HG03066 (cell line): ENCODE measurements around the gene FLRT1.
"Not testable (repeated sequence)": the region's sequence is repeated elsewhere in the genome, so short reads cannot be mapped to it uniquely, and the experiment has no call there.

ENCODE experiments used
- ATAC-seq: cut with Tn5 transposase; IDR thresholded peaks from one replicate; pipeline ENCODE4 v1.9.1; 2021; ENCODE audit warnings: low read depth; ENCODE audit not compliant: unreplicated experiment

FLRT1 gene

DNA sequence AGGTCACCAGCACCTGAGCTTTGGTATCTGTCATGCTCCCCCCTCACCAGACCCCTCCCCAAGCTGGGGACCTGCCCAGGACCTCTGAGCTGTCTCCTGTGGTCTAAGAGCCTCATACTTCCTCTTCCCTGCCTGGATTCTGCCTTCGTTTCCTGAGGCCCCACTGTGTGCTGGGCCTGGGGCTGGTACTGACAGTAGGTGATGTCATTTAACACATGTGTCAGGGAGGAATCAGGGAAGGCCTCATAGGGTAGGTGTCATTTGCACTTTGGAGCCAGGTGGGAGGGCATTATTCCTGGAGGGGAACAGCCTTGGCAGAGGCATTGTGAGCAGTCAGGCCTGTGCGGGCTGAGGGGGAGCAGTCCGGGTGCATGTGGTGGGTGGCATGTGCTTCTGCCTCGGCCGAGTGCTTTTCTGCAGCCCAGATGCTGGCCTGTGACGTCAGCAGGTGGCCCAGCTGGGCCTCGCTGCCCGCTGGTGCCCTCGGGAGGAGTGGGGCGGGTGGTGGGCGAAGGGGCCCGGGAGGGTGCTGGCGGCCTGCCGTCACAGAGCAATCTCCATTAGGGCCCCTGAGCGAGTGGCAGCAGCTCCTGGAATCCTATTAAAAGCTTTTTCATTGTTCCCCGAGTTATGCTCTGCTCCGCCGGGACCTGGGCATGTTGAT, 9.1 kb downstream of the FLRT1 start:
- ATAC-seq, result no peak

DNA sequence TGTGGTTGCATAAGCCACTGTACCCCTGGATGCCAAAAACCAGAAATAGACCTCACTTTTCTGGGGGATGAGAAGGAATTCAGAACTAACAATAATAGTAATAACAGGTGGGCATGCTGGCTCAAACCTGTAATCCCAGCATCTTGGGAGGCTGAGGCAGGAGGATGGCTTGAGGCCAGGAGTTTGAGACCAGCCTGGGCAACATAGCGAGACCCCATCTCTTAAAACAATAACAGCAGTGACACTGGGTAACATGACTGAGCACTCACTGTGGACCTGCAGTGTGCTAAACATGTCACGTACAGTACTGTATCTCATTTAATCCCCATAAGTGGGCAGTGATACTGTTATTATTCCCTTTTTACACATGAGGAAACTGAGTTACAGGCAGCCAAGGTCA, 10.0 kb downstream of the FLRT1 start:
- ATAC-seq, result no peak

DNA sequence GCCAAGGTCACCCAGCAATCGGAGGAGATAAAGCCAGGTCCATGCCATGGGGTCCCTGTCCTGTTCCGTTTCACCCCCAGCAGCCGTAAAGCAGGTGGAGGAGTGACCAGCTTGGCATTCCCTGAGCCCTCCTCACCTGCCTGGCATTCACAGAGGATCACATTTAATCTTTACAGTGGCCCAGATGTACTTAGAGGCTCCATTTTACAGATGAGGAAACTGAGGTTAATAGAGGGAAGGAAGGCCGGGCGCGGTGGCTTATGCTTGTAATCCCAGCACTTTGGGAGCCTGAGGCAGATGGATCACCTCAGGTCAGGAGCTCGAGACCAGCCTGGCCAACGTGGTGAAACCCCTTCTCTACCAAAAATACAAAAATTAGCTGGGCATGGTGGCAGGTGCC, 11.6 kb downstream of the FLRT1 start:
- ATAC-seq, result not testable (repeated sequence)

DNA sequence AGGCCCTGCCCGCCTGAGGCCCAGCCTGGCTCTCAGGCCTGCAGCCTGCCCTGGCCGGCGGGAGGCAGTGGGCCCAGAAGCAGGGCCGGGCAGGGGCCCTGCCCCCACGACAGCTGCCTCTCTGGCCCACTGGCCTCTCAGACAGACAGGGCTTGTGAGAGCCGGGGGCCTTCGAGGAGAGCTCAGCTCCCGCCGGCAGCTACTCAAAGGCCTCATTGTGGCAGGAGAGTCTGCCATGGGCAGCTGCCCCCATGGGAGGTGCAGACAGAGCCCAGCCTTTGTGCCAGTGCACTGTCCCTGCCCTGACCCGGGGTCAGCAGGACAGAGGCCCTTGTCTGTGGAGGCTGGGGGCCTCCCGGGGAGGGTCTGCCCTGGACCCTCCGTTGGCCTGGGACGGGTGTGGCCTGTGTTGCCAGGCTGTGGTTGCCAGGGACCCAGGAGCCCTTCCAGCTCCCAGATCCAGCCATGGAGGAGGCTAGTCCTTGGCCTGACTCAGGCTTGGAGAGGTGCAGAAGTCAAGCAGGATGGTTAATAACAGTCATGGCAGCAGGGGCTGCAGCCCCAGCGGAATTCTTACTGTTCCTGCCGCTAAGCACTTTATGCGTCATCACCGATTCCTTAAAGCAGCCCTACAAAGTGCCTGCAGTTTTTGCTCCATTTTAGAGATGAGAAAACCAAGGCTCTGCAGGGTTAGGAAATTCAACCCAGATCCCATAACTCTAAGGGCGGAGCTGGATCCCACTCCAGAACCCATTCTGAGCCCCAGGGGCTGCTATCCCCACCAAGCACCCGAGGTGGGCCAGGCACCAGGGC, 12.5 kb downstream of the FLRT1 start:
- no peak for ATAC-seq

DNA sequence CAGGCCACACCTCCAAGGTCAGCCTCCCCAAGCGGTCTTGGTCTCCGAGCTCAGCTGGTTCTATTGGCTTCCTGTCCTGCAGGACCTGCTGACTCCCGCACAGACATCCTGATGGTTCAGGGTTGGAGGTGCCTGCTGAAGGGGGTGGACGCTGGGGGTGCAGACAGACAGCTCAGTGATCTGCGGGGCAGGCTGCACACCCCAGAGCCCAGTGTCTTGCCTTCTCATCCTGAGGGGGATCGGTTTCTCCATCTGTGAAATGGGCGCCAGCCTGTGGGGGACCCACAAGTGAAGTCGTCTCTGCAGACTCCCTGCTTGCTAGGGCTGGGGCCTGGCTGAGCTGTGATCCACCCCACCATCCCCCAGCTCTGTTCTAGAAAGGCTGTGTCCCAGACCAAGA, 13.8 kb downstream of the FLRT1 start:
- no peak for ATAC-seq

DNA sequence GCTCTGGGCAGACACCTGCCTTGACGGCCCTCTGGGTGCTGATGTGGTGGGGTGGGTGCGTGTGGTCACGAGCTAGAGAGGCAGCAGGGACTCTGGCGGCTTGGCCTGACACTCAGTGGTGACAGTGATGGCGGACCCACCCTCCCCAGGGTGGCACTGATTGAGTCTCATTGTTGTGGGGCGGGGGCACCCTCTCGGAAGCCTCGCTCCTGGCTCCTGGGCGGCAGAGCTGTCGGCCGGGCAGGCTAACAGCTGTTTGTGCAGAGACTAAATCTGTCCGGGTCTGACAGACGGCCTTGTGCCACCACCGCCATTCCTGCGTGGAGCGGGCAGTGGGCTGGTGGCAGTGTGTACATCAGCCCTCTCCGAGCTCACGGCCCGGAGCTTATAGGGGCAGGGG, 15.6 kb downstream of the FLRT1 start:
- no peak for ATAC-seq

DNA sequence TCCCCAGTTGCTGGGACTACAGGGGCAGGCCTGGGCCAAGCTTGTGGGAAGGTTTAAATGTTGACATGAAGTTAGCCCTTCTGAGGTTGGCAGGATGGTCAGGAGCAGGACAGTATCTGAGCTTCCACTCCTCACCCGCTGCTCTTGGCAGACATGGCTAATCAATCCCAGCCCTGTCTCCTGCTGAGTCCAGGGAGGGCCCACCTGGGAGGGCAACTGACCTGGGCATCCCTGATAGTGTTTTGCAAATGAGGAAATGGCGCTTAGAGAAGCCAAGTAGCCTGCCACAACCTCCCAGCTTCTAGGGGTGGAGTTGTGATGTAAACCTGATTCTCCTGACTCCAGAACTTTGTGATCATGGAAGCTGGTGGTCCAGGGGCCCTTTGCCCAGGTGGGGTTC, 16.7 kb downstream of the FLRT1 start:
- no peak for ATAC-seq

DNA sequence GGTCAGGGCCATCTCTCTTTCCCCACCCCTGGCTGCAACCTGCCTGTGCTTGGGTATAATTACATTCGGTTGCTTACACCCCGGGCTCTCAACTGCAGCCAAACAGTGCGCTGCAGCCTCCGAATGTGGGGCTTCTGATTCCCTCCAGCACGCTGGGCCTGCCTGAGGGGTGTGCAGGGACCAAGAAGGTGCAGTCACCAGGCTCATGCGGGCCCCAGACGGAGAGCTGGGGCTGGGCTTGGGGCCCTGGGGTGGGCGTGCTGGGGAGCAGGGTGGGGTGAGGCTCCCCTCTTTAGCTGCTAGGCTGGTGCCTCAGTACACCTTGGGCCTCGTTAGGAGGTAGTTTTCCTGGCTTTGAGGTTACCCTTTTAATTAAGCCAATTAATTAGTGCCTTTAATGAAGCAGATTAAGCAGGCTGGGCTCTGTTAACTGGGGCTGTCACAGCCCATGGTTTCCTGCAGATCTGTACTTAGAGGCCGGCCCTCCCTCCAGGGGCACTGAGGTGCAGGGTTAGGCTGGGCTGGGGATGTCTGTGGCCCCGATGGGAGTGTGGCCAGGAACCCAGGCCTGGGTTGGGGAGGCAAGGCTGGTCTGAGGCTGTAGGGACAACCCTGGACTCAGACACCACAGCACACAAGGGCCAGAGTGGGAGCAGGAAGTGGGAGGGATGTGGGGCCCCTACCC, 17.3 kb downstream of the FLRT1 start:
- ATAC-seq, result no peak

DNA sequence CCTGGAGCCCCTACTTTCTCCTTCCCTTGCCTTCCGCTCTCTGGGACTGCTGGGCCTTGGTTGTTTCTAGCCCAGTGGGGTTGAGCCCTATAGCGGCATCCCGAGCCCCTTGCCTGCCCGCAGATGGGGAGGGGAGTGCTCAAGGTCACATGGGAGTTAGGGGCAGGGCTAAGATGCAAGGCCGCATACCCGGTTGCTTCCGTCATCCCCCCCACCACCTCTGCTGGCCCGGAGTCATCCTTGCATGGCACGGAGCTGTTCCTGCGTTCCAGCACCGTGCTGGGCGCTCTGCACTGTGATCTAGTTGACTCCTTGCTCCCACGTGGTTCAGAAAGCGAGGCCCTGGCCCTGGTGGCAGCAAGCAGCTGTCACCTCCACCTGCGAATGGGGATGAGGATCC, 18.0 kb downstream of the FLRT1 start:
- no peak for ATAC-seq

DNA sequence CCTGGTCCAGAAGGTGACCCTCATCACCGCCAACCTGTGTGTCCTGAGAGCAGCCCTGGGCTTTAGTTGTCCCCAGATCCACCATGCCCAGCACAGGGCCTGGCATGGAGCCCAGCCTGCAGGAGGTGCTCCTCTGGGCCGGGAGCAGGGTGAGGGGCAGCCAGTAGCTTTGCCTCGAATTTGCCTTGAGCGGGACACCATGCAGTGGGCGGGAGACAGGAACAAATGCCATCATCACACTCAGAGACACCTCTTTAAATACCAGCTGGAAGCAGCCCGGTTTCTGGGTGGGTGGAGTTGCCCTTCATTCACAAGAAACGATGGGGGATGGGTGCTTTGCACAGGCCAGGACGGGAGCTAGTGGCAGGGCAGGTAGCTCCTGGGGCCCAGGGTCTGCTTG, 19.3 kb downstream of the FLRT1 start:
- no peak for ATAC-seq

DNA sequence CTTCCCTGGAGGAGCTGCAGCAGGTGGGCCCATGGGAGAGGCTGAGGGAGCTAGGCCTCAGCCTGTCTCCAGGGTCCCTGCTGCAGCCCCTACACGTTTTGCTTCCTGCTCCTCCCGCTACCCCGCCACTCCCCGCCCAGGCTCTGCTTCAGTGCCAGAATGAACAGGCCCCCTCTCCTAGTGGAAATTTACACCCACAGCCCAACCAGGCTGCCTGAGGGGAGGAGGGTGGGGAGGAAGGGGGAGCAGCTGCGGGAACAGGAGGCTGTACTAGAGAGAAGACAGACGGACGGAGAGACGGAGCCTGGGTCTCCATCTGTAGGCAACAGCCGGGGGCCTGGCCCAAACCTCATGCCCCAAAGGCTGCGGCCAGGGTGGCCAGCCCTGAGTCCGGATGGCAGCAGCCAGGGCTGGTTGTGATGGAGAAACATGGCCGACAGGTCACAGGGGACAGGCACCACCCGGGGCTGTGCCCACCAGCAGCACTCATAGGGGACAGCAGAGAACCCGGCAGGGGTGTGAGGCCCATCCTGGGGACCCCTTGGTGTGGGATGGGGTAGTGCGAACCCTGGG, 20.6 kb downstream of the FLRT1 start:
- ATAC-seq, result no peak

DNA sequence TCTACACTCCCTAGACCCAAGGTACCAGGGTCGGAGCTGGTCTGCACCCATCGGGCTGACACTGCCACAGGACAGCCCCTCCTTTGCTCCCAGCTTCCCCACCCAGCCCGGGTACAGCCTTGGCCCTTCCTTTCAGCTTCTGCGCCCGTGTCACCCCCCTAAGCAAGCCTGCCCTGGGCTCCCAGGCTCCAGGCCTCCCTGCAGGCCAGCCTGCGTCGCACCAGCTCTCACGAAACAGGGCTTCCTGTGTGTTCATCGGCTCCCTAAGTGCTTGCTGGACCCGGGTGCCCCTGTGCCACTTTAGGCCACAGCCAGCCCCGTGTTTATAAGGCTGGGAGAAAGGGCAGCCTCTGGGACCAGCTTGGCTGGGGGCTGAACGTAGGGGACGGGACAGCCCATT, 21.1 kb downstream of the FLRT1 start:
- ATAC-seq, result no peak

DNA sequence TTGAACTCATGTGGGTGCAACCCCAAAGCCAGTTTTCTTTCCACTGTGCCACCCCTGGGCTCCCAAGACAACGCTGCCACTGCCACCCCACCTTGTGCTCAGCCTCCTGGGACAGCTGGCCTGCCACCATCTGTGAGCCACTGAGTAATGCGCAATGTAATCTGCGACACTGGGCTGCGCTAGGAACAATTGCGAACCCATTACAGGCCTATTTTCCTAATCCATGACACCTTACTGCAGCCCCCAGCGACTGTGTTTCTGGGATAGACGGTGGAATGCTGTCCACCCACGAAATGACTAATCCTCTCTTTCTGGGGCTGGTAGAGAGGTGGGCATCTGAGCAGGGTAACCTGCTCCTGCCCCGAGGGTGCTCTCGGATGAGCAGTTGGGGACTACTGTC, 22.2 kb downstream of the FLRT1 start:
- no peak for ATAC-seq

DNA sequence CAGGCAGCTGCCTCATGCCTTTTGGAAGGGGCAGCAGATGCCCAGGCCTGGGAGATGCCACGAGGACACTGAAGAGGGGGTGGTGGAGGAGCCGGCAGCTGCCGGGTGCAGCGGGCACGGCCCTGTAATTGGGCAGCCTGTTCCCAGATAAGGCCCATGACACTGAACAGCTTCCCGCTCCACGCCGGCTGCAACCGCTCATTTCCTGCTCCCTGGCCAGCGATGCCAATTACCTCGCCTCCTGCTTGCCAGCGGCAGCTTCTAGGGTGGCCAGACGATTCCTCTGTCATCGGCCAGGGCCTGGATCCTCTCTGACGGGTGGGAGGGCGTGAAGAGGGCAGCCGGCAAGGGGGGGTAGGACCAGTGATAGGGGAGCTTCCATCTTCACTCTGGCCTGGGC, 22.8 kb downstream of the FLRT1 start:
- ATAC-seq, result no peak

DNA sequence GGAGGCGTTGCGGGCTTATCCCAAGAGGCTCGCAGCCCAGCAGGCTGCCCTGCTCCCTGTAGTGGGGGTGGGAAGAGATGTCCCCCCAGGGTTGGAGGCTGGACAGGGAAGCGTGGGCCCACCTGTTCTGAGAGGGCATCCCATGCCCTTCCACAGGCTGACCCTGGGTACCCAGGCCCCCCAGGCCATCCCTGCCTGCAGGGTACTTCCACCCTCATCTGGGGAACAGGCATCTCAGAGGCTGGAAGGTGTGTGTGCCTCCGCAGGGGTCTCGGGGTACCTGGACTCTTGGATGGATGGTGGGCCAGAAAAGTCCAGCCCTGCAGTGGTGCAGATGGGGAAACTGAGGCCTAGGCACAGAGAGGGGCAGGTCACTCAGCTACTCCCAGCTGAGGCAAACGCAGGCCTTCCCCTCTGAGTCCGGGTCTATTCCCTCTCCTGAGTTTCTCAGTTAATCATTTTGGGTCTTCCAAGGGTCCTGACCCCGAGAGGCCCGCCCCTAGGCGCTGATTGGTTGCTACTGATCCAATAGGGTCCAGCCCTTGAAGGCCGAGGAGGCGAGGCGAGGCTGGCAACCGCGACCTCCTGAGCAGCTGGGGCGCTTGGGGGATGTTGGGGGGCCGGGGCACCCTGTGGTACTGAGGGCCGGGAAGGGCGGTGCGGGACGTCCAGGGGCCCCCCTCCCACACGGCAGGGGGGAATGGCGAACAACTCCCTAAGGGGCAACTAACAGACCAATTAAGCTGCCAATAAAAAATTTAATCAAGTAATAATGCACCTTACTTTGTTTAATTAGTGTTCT, 23.8 kb downstream of the FLRT1 start:
- no peak for ATAC-seq

DNA sequence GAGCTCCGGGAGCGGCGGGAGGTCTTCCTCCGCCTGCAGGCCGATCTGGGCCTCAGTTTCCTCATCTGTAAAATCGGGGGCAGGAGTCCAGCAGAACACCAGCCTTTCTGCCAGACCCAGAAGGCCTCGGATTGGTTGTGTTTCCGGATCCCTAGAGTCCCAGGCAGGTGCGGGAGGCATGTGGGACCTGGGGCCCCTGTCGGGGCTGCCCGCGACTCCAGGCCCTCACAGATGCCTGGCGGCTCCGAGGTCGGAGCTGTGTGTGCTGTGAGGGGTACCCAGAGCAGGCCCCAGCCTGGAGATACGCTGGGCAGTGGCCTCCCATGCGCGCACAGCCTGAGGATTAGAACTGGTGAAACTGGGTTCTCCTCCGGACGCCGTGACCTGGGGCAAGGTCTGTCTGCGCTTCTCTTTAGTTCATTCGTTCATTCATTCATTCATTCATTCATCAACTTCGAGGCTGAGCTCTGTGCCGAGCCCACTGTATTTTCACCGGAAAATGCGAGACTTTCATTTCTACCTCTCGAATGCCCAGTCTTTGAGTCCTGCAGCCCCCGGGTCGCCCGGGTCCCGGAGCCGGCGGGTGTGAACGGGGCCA, 24.6 kb downstream of the FLRT1 start:
- ATAC-seq, result no peak

DNA sequence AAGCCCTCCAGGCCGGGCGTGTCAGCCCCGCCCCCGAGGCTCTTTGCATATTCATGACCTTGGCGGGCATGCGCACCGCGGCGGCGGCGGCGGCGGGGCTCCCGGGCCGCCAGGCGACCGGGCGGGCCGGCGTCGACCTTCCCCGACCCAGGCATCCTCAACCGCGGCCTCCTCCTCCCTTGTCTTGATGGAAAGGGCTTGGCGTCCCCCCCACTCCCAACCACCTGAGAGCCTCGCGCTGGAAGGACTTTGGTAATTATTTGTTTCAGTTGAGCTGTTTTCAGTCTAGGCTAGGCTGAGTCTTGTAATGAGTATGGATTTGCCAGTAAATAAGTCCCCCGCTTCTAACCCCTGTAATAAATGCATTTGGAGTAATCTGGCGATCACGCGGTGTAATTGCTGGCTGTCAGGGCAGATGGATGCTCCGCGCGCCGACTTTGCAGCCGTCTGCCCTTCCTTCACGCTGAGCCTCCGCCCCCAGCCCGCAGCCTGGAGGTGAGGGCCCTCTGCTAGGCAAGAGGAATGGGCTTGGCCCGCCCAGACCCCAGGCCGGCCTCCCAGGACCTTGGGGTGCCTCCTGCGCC, 25.2 kb downstream of the FLRT1 start:
- ATAC-seq, result peak; percentile 58

DNA sequence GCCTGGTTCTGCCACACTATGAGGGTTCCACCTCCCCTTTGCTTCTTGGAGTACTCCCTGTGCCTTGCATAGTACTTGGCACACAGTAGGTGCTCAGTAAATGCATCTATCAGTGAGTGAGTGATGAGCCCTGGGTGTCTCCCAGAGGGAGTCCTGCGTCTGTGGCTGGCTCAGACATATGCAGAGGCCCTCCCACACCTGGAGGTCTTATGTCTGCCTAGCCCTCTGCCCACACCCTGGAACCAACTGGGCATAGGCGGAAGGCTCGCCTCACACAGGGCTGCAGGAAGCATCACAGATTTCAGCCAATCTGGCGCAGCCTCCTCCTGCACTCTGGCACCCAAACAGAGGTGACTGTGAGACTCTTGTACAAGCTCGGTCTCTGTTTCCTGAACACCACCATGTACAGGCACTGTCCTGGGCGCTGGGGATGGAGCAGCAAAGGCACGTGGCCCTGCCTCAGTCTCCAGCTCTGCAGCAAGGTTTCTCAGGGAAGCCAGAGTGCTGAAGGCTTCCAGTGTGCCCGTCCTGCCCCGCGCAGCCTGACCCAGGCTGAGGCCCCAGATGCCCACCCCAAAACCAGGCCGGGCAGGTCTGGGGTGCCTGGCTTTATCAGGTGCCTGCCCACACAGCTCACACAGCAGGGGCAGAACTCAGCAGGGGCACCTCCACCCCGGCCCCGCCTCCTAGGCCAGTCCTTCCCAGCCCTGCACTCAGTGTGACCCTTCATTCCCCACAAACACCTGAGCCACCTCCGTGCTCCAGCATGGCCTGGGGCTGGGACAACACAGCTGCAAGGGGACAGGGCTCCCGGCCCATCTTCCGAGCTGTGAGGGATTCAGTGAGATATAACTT, 26.7 kb downstream of the FLRT1 start:
- no peak for ATAC-seq

DNA sequence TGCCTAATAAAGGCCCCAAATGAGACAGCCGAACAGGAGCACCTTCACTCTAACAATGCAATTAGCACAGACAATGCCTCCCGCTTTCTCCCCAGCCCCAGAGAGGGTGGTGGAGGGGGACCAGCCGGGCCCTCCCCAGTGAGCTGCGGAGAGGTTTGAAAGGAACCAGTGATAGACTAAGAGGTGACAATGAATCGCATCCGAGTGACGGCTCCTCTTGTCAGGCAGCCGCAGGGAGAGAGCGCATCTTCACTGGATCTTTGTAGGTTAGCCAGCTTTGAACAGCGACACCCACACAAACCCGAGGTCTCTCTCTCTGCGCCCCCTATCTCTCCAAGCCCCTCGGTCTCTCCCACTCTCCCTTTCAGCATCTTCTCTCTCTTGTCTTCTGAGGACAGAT, 28.0 kb downstream of the FLRT1 start:
- no peak for ATAC-seq
